NCI-H1417 (cell line): ENCODE results near the gene ARMC8.

Experiments used
- DNase-seq, 3 experiments: peaks; one replicate each; lab custom pipeline; 2025; lab: John Stamatoyannopoulos, UW

ARMC8 gene

GRCh38 chr3:138245026-138245425 is 57.9 kb downstream of the ARMC8 start:
- no peak for DNase-seq

- no peak for DNase-seq
Measured at GRCh38 chr3:138249636-138250035, 62.5 kb downstream of the ARMC8 start.

- no peak for DNase-seq
Measured at GRCh38 chr3:138253609-138254008, 66.5 kb downstream of the ARMC8 start.

GRCh38 chr3:138254216-138254615 is 67.1 kb downstream of the ARMC8 start:
- no peak for DNase-seq

- DNase-seq, result no peak
Measured at GRCh38 chr3:138256022-138256421, 68.9 kb downstream of the ARMC8 start.

- no peak for DNase-seq
Measured at GRCh38 chr3:138257986-138258385, 70.9 kb downstream of the ARMC8 start.

- no peak for DNase-seq
Measured at GRCh38 chr3:138259126-138259525, 72.0 kb downstream of the ARMC8 start.

- no peak for DNase-seq
Measured at GRCh38 chr3:138260611-138261010, 73.5 kb downstream of the ARMC8 start.

- DNase-seq, result no peak
Measured at GRCh38 chr3:138263104-138263503, 76.0 kb downstream of the ARMC8 start.

GRCh38 chr3:138265745-138266144 is 78.6 kb downstream of the ARMC8 start:
- no peak for DNase-seq

- no peak for DNase-seq
Measured at GRCh38 chr3:138267083-138267482, 80.0 kb downstream of the ARMC8 start.

GRCh38 chr3:138270245-138270644 is 83.1 kb downstream of the ARMC8 start:
- DNase-seq, result no peak

- no peak for DNase-seq
Measured at GRCh38 chr3:138271189-138271794, 84.2 kb downstream of the ARMC8 start.

GRCh38 chr3:138281561-138281960 is 94.5 kb downstream of the ARMC8 start:
- DNase-seq, result no peak

- no peak for DNase-seq
Measured at GRCh38 chr3:138282836-138283235, 95.7 kb downstream of the ARMC8 start.

- DNase-seq, result no peak
Measured at GRCh38 chr3:138284079-138284478, 97.0 kb downstream of the ARMC8 start.

GRCh38 chr3:138284957-138285477 is 97.9 kb downstream of the ARMC8 start:
- no peak for DNase-seq

- DNase-seq, result no peak
Measured at GRCh38 chr3:138289260-138289659, 102.2 kb downstream of the ARMC8 start.

- no peak for DNase-seq
Measured at GRCh38 chr3:138289701-138290100, 102.6 kb downstream of the ARMC8 start.

GRCh38 chr3:138296639-138297038 is 109.5 kb downstream of the ARMC8 start:
- no peak for DNase-seq

GRCh38 chr3:138297059-138297607 is 110.0 kb downstream of the ARMC8 start:
- no peak for DNase-seq

- DNase-seq, result no peak
Measured at GRCh38 chr3:138297876-138298275, 110.8 kb downstream of the ARMC8 start.

- DNase-seq, result no peak
Measured at GRCh38 chr3:138300647-138301046, 113.5 kb downstream of the ARMC8 start.

- DNase-seq, result no peak
Measured at GRCh38 chr3:138303474-138303873, 116.4 kb downstream of the ARMC8 start.
